Suprapubic skin (tissue), 4 donors: ENCODE data around the gene SUFU. TPM values are rescaled to one million over a fixed set of nuclear protein-coding genes. Genes with fewer than 3 reads are reported as not detected.
"Not testable (repeated sequence)": the region's sequence is repeated elsewhere in the genome, so short reads cannot be mapped to it uniquely, and the experiment has no call there.

Experiments used
- DNase-seq, 2 donors: peaks; one replicate each; pipeline ENCODE4 v3.0.0-alpha.2; 2019; ENCODE audit warnings: low spot score in 2 of 2
- H3K27ac ChIP-seq: fragments of 200-600 bp; sonication (generic); one replicate; pipeline ENCODE4 v1.5.1; 2019
- H3K27me3 ChIP-seq: fragments of 200-600 bp; sonication (generic); one replicate; pipeline ENCODE4 v1.5.1; 2019
- H3K36me3 ChIP-seq: fragments of 200-600 bp; sonication (generic); one replicate; pipeline ENCODE4 v1.5.1; 2019
- H3K4me1 ChIP-seq: fragments of 200-600 bp; sonication (generic); one replicate; pipeline ENCODE4 v1.5.1; 2019
- H3K4me3 ChIP-seq: fragments of 200-600 bp; sonication (generic); one replicate; pipeline ENCODE4 v1.5.1; 2019; ENCODE audit warnings: mild to moderate bottlenecking
- H3K9me3 ChIP-seq: fragments of 200-600 bp; sonication (generic); one replicate; pipeline ENCODE4 v1.5.1; 2019
- EP300 ChIP-seq: sonication (generic); formaldehyde crosslinking; IDR thresholded peaks from one replicate; pipeline ENCODE4 v1.6.1; 2017; ENCODE audit warnings: antibody characterized with exemption
- POLR2A ChIP-seq, 2 donors: fragments of 450-650 bp; IDR thresholded peaks; one replicate each; pipeline ENCODE4 v1.6.1; 2017; ENCODE audit warnings: antibody characterized with exemption in 2 of 2, mild to moderate bottlenecking in 2 of 2, moderate library complexity in 2 of 2
- POLR2AphosphoS5 ChIP-seq, 3 donors: sonication (generic); formaldehyde crosslinking; IDR thresholded peaks; one replicate each; pipeline ENCODE4 v1.6.1; 2017; ENCODE audit warnings: antibody characterized with exemption in 3 of 3
- WGBS: methylation state at CpG from one replicate; pipeline ENCODE4 v1.1.5; 2018; 5-methylcytosine and 5-hydroxymethylcytosine counted together
- total RNA-seq, 4 donors: library from RNA; depleted of rRNA; stranded (reverse); fragments of >200 nt; gene quantifications; one replicate each; pipeline ENCODE4 v1.1.0, GENCODE V29; 2016
- TF ChIP-seq, protein P1 (sequence below), 2 donors: fragments of 200-600 bp in 1 of 2; fragments of 450-650 bp in 1 of 2; sonication (generic) in 1 of 2; IDR thresholded peaks; one replicate each; pipeline ENCODE4 v1.5.1; 2016 to 2019; ENCODE audit warnings: antibody characterized with exemption in 2 of 2, mild to moderate bottlenecking in 1 of 2, moderate library complexity in 1 of 2

The SUFU gene
- total RNA-seq, 4 donors from 2014 or later, result 15.3 to 22.7 (median 18.9) TPM

DNA sequence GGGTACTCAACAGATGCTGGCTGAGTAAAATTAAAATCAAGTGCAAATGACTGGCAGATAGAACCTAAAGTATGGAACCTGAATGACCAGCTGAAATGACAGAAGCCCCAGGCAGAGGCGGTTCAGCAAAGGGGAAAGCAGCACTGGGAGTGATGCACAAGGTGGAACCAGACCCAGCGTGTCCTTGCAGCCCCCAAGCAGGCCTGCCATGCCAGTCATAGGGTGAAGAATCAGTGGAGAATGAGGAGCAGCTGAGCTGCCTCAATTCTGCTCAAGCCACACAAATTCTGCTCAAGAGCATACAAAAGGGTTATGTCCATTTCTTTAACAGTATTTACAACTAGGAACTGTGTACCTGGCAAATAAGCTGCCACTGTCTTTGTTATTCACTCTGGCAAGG, 10.0 kb upstream of the SUFU start:
- TF ChIP-seq POLR2AphosphoS5 (IDR thresholded peaks at IDR 0.05), result no peak
- no peak for TF ChIP-seq POLR2A (IDR thresholded peaks at IDR 0.05)
- TF ChIP-seq EP300, result no peak
- TF ChIP-seq, protein P1, sequence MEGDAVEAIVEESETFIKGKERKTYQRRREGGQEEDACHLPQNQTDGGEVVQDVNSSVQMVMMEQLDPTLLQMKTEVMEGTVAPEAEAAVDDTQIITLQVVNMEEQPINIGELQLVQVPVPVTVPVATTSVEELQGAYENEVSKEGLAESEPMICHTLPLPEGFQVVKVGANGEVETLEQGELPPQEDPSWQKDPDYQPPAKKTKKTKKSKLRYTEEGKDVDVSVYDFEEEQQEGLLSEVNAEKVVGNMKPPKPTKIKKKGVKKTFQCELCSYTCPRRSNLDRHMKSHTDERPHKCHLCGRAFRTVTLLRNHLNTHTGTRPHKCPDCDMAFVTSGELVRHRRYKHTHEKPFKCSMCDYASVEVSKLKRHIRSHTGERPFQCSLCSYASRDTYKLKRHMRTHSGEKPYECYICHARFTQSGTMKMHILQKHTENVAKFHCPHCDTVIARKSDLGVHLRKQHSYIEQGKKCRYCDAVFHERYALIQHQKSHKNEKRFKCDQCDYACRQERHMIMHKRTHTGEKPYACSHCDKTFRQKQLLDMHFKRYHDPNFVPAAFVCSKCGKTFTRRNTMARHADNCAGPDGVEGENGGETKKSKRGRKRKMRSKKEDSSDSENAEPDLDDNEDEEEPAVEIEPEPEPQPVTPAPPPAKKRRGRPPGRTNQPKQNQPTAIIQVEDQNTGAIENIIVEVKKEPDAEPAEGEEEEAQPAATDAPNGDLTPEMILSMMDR (IDR thresholded peaks at IDR 0.05), result no peak
- H3K9me3 ChIP-seq, result no peaks in the 10 kb centered on the region
- peak overlapping the region; percentile 19 for H3K27ac ChIP-seq
- H3K36me3 ChIP-seq, result peaks cover 20% of the 10 kb centered on the region
- no peaks in the 10 kb centered on the region for H3K27me3 ChIP-seq
- peaks cover 44% of the 10 kb centered on the region for H3K4me1 ChIP-seq
- no peak for DNase-seq
- no peak overlapping the region for H3K4me3 ChIP-seq
- WGBS, result 70% methylated on average over 2 of the region's 2 CpGs

- Histone ChIP-seq H3K27ac (no peak overlapping the region), H3K36me3 (peaks cover 3% of the 10 kb centered on the region), H3K9me3 (no peaks in the 10 kb centered on the region), H3K27me3 (no peaks in the 10 kb centered on the region), H3K4me3 (no peak overlapping the region), H3K4me1 (peaks cover 59% of the 10 kb centered on the region)
- TF ChIP-seq, protein P1 (IDR thresholded peaks at IDR 0.05), result no peak
- no peak for TF ChIP-seq POLR2A (IDR thresholded peaks at IDR 0.05)
- no peak for TF ChIP-seq POLR2AphosphoS5 (IDR thresholded peaks at IDR 0.05)
- TF ChIP-seq EP300, result no peak
- WGBS, result 90% methylated on average over 1 of the region's 1 CpG
- DNase-seq, result no peak
Measured at GRCh38 chr10:102497545-102497944, 6.2 kb upstream of the SUFU start.

DNA sequence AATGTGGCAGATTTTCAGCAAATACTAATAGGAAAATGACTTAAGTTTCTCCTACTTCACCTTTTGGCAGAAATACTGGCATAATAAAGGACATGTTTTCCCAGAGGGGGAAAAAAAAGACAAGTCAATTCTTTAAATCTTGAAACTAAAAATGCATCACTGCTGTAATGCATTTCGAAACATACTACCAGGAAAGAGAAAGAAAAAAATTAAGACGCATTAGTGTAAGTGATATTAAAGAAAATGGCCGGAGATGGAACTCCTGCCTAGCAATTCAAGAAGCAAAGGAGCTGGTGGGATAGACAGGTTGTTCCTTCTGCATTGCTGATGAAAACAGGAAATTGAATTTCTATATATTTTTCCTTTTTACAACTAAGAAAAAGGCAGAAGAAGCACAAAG, 4.4 kb upstream of the SUFU start:
- peaks cover 52% of the 10 kb centered on the region for H3K4me1 ChIP-seq
- DNase-seq, result no peak
- no peaks in the 10 kb centered on the region for H3K9me3 ChIP-seq
- H3K27me3 ChIP-seq, result no peaks in the 10 kb centered on the region
- H3K4me3 ChIP-seq, result no peak overlapping the region
- peaks cover 3% of the 10 kb centered on the region for H3K36me3 ChIP-seq
- WGBS, result 85% methylated on average over 3 of the region's 3 CpGs
- TF ChIP-seq, protein P1 (IDR thresholded peaks at IDR 0.05), result no peak
- TF ChIP-seq POLR2A (IDR thresholded peaks at IDR 0.05) (no peak), POLR2AphosphoS5 (IDR thresholded peaks at IDR 0.05) (no peak), EP300 (no peak)
- no peak overlapping the region for H3K27ac ChIP-seq

DNA sequence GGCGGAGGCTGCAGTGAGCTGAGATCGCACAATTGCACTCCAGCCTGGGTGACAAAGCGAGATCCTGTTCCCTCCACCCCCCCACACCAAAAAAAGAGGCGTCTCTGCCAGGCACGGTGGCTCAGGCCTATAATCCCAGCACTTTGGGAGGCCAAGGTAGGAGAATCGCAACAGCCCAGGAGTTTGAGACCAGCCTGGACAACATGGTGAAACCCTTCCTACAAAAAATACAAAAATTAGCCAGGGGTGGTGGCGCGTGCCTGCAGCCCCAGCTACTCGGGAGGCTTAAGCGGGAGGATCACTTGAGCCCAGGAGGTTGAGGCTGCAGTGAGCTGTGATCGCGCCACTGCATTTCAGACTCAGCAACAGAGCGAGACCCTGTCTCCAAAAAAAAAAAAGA, 3.1 kb upstream of the SUFU start:
- Histone ChIP-seq H3K4me1 (peaks cover 57% of the 10 kb centered on the region), H3K4me3 (peak overlapping the region; percentile 100), H3K27ac (peak overlapping the region; percentile 86)
- not testable (repeated sequence) for H3K36me3 ChIP-seq, H3K27me3 ChIP-seq, H3K9me3 ChIP-seq
- peak in 1 of 2 donors; percentile 56 for DNase-seq
- WGBS, result 95% methylated on average over 13 of the region's 13 CpGs

- TF ChIP-seq, protein P1 (IDR thresholded peaks at IDR 0.05), result no peak
- TF ChIP-seq EP300, result no peak
- peak in 1 of 2 donors; percentile 29 for DNase-seq
- 3% methylated on average over 23 of the region's 23 CpGs for WGBS
- no peaks in the 10 kb centered on the region for H3K9me3 ChIP-seq
- no peaks in the 10 kb centered on the region for H3K36me3 ChIP-seq
- no peaks in the 10 kb centered on the region for H3K27me3 ChIP-seq
- peak overlapping the region; percentile 100 for H3K4me3 ChIP-seq
- H3K4me1 ChIP-seq, result peaks cover 60% of the 10 kb centered on the region
- peak overlapping the region; percentile 86 for H3K27ac ChIP-seq
Measured at GRCh38 chr10:102501201-102502028, 2.4 kb upstream of the SUFU start.

- Histone ChIP-seq H3K4me1 (peaks cover 66% of the 10 kb centered on the region), H3K27me3 (no peaks in the 10 kb centered on the region), H3K27ac (peak overlapping the region; percentile 86), H3K9me3 (no peaks in the 10 kb centered on the region), H3K36me3 (no peaks in the 10 kb centered on the region), H3K4me3 (peak overlapping the region; percentile 100)
- DNase-seq, result peak; percentile 99 to 100
- TF ChIP-seq POLR2AphosphoS5 (IDR thresholded peaks at IDR 0.05) (peak in 1 of 3 donors; percentile 40), EP300 (no peak)
- 0% methylated on average over 15 of the region's 19 CpGs for WGBS
Measured at GRCh38 chr10:102502029-102502336, 1.8 kb upstream of the SUFU start.
